ENCODE results near the gene PTPN11.
"Not testable (repeated sequence)": the region's sequence is repeated elsewhere in the genome, so short reads cannot be mapped to it uniquely, and the experiment has no call there.

The PTPN11 gene

DNA sequence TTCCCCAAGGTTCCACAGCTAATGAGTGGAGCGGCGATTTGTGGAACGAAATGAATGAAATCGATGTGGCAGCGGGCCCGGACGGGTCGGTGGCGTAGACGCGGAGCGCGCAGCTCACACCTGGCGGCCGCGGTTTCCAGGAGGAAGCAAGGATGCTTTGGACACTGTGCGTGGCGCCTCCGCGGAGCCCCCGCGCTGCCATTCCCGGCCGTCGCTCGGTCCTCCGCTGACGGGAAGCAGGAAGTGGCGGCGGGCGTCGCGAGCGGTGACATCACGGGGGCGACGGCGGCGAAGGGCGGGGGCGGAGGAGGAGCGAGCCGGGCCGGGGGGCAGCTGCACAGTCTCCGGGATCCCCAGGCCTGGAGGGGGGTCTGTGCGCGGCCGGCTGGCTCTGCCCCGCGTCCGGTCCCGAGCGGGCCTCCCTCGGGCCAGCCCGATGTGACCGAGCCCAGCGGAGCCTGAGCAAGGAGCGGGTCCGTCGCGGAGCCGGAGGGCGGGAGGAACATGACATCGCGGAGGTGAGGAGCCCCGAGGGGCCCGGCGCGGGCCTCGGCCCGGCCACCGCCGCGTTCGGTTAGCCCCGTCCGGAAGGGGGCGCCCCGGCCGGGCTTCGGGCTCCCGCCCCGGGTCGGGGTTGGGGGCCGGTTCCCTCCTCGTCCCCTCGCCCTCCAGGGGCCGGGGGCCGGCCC is at the start of gene PTPN11:
Gene PTPN11 (plus strand): TSS at position 340 of the 689 bp plus-strand sequence. CDS start 165 bp downstream, at position 505.
- DNase-seq: peak; percentile 91

DNA sequence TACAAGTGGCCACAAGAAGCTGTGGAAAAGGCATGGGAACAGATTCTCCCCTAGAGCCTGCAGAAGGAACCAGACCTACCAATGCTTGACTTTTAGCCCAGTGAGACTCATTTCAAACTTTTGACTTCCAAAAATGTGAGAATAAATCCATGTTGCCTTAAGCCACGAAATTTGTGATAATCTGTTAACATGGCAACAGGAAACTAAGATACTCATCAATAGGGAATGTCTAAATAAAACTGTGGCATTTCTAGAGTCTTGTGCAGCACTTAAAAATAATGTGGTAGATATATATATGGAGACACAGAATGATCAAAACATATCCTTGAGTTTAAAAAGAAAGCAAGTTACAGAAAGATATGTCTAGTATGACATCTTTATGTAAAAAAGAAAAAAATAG is 48.5 kb upstream of the PTPN11 start:
- DNase-seq: no peak

DNA sequence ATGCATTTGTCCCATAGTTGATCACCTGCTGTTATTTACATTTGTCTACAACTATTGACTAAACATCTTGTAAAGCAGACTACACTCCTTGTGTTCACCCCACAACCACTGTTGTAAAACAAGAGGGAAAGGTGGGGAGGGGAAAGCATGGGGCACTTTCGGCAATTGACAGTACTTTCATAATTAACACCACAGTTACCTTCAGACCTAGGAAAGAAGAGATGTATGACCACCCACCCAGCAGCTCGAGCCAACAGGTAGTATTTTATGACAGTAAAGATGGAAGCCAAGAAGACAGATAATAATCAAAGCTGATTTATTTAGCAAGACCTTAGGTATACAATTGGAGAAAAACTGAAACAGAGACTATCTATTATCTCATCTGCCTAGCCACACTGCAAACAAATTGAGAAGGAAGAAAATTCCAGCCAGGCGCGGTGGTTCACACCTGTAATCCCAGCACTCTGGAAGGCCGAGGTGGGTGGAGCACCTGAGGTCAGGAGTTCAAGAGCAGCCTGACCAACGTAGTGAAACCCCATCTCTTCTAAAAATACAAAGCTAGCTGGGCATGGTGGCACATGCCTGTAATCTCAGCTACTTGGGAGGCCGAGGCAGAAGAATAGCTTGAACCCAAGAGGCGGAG is 47.8 kb upstream of the PTPN11 start:
- no peak for DNase-seq

DNA sequence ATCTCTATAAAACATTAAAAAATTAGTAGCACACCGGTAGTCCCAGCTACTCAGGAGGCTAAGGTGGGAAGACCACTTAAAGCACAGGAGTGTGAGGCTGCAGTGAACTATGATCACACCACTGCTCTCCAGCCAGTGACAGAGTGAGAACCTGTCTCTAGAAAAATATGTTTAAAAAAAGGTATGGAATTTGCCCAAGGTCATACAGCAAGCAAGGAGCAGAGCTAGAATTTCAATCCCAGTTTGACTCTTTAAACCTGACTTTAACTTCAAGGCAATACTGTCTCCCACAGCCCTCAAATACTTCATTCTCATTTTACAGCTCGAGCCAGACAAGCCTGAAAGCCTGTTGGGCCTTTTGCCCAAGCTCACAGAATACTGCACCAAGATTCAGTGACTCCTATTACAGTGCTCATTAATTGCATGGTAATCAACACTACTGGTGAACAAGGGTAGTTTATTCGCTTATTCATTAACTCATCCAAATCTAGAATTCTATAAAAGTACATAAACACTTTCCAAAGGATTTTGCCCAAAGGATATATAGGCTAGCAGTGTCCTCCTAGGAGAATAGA is 44.5 kb upstream of the PTPN11 start:
- DNase-seq: no peak

DNA sequence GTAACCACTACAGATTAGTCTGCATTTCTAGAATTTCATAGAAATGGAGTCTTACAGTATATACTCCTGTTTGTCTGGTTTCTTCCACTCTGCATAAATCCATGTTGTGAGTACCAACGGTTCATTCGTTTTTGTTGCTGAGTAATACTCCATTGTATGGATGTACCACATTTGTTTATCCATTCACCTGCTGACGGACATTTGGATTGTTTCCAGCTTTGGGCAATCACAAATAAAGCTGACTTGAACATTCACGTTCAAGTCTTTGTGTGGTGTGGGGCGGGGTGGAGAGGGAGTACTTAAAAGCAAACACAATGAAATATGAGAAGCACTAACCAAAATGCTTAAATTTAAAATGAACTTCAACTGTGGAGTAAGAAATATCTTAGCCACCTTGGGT is 43.6 kb upstream of the PTPN11 start:
- DNase-seq: no peak

DNA sequence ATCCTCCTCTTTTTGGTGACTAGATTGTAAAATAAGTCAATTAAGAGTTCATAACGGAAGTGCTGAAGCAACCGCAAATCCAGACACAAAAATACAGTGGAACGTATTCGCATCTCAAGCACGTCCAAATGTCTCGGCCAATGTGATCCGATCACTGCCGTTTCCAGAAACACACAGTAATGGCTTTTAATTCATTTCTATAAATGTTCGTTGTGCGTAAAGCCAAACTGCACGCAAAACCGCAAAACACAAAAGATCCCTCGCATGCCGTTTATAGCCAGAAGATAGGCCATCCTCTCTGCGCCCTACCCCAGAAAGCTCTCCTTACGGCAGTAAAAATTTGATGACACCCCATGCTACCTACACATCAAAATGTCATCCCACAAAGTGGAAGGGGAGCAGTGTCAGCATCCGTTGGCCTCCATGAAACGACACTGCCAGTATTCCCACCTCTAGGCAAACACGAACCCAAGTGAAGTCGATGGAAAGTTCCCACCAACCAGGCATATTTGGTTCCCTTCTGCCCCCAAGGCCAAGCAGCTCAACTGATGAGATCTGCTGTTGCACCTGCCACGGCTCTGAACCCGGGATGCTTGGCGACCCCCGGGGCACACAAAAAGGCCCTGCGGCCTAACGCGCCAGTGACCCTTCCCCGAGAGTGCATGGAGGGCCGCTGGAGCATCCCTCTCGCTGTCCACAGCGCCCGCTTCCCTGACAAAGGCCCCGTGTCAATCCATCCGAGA is 37.9 kb upstream of the PTPN11 start:
- no peak for DNase-seq

DNA sequence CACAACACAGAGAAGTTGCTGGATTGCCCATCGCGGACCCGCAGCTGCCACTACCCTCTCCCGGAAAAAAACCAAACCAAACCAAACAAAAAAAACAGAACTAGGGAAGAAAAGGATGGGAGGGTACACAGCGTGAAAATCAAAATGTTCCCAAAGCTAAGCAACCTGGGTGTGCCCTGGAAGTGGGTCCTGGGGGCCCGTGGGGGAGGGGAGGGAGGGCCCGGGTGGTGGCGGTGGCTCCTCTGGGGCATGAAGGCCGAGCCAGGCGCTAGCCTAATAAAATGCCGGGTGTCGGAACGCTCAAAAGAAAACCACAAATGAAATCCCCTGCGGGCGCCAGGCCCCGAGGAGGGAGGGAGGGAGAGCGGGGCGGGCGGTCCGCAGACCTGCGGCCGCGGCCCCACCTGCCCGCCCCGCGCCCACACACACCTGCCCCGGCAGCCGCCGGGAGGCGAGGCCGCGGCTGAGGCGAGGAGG is 37.3 kb upstream of the PTPN11 start:
- peak; percentile 42 for DNase-seq

DNA sequence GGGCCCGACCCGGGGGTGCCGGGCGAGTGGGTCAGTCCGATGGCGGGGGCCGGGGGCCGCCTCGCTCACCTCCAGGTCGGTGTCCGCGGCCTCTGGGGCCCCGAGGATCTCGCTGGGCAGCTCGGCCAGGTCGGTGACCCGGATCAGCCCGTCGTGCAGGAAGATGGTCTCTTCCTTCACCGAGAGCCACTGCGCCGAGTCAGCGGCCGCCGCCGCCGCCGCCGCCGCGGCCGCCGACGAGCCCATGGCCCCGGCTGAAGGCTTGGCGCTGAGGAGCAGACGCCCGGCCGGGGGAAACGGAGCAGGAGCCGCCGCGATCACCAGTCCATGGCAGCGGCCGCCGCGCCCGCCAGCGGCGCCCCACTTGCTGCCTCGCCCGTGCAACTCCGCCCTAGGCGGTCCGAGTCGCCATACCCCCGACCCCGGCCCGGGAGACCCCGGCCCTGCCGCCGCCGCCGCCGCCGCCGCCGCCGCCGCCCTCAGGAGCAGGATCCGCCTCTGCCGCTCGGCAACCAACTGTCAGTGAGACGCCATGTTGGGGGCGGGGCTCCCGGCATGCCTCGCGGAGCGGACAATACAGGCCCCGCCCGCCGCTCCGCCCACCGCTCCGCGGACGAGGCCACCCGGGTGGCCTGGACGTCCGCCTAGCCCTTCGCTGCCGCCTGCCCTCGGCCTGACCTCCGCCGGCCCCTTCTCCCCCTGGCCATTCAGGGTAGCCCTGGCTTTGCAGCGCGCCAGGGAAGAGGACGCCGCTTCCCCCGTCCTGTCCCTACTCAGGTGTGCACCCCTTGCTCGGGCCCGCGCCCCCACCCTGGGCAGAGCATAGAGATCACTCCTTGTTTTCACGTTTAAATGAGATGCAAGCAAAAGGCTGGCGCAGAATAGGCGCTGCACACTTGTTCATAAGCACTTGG is 36.6 kb upstream of the PTPN11 start, which contains the start of gene HECTD4:
Gene HECTD4 (minus strand): TSS at position 549 of the 914 bp plus-strand sequence. CDS start 303 bp downstream, at position 246.
- DNase-seq: peak; percentile 95

DNA sequence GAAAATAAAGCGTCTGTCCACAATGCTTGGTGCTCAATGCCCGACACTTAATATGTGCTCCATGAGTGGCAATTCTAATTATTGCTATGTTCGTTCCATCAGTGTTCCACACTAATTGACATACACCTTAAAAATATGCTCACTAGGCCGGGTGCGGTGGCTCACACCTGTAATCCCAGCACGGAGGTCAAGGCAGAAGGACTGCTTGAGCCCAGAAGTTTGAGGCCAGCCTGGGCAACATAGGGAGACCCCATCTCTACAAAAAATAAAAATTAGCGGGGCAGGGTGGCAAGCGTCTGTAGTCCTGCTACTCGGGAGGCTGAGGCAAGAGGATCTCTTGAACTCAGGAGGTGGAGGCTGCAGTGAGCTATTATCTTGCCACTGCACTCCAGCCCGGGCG is 35.9 kb upstream of the PTPN11 start:
- no peak for DNase-seq

DNA sequence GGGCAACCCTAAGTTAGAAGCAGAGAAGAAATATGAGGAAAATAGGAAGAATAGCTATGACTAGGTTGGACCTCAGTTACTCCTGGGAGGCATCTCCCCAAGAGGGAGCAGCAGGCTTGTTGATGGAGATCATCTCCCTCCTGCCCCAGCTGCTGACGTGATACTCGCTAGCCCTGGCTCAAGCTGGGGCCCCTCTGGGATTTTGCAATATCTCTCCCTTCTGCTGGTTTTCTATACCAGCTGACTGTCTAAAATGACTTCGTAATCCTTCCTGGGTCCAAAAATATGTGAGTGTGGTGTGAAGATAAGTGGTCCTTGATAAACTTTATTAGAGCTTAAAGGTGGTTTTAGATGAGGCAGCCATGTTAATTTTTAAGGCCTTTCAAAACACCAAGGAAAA is 32.0 kb upstream of the PTPN11 start:
- DNase-seq: no peak

DNA sequence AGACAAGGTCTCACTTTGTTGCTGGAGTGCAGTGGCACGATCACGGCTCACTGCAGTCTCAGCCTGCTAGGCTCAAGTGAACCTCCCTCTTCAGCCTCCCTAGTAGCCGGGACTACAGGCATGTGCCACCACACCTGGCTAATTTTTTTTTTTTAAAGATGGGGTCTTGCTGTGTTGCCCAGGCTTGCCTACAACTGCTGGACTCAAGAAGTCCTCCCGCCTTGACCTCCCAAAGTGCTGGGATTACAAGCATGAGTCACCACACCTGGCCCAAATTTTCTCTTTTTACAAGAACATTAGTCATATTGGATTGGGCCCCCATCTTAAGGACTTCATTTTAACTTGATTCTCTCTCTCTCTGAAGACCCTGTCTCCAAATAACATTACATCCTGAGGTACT is 29.5 kb upstream of the PTPN11 start:
- DNase-seq: no peak

DNA sequence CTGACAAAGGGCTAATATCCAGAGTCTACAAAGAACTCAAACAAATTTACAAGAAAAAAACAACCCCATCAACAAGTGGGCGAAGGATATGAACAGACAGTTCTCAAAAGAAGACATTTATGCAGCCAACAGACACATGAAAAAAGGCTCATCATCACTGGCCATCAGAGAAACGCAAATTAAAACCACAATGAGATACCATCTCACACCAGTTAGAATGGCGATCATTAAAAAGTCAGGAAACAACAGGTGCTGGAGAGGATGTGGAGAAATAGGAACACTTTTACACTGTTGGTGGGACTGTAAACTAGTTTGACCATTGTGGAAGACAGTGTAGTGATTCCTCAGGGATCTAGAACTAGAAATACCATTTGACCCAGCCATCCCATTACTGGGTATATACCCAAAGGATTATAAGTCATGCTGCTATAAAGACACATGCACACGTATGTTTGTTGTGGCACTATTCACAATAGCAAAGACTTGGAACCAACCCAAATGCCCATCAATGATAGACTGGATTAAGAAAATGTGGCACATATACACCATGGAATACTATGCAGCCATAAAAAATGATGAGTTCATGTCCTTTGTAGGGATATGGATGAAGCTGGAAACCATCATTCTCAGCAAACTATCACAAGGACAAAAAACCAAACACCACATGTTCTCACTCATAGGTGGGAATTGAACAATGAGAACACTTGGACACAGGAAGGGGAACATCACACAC is 28.7 kb upstream of the PTPN11 start:
- not testable (repeated sequence) for DNase-seq

DNA sequence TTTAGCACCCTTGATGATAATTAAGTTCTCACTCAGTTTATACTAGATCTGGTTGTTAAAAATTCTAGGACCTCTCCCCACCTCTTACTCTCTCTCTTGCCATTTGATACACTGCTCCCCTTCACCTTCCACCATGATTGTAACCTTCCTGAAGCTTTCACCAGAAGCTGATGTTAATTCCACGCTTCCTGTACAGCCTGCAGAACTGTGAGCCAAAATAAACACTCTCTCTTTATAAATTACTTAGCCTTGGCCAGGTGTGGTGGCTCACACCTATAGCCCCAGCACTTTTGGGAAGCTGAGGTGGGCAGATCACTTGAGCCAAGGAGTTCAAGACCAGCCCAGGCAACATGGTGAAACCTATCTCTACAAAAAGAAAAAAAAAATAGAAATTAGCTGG is 25.4 kb upstream of the PTPN11 start:
- no peak for DNase-seq

DNA sequence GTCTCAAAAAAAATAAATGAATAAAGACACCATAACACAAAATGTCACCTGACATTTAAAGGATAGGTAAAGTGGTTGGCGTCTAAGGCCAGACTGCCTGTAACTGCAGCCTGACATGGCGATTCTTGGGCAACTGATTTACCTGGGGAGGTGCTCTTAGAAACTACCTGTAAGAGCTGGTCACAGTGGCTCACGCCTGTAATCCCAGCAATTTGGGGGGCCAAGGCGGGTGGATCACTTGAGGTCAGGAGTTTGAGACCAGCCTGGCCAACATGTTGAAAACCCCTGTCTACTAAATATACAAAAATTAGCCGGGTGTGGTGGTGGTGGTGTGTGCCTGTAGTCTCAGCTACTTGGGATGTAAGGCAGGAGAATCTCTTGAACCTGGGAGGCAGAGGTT is 17.7 kb upstream of the PTPN11 start:
- DNase-seq: no peak

DNA sequence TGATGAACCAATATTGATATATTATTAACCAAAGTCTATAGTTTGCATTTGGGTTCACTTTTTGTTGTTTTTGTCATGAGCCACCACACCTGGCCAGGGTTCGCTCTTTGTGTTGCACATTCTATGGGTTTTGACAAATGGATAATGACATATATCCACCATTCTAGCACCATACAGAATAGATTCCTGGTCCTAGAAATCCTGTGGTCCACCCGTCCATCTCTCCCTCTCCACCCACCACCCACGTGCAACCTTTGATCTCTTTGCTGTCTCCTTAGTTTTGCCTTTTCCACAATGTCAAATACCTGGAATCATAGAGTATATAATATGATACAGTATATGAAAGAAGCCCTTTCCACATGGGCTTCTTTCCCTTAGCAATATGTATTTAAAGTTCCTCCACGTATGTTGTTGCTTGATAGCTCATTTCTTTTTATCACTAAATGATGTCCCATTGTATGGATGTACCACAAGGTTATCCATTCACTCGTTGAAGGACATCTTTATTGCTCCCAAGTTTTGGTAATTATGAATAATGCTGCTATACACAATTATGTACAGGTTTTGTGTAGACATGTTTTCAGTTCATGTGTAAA is 16.7 kb upstream of the PTPN11 start:
- DNase-seq: no peak

DNA sequence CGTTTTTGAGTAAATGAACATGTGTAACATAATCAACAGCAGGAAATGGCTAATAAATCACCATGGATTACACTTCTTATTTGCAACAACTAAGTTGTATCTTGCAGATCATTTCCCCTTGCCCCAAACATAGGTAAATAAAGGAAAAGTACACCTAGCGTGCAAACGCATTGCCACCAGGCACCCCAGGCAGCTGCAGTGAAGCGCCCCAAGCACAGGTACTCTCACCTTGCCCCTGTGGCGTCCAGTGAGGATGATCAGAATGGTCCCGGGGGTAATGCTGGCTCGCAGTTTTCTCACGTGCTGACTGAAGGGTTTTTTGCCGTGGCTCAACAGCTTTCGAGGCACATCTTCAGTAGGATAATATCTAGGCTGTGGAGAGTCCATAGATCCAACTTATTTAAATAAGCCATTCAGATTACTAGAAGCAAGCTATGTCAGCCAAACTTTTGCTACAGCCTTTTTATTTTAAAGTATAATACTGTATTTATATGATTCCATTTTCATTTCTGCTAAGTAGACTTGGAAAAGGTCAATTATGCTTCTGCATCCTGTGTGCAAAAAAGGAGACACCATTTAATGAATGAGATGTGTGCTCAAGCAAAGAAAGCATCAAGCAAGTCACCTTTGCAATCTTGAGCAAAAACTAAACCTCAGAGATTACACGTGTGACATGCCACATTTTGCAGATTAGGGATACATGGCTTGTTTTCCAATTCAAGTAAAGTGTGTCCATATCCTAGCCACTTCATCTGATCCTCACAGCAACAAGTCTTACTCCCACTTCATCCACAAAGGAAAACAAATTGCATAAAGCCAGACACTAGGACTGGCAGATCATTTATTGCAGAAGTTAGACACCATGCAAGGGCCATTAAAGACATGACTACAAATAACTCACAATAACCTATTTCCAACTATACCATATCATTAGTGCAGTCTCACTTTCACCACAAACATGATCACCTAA is 11.9 kb upstream of the PTPN11 start:
- DNase-seq: no peak

DNA sequence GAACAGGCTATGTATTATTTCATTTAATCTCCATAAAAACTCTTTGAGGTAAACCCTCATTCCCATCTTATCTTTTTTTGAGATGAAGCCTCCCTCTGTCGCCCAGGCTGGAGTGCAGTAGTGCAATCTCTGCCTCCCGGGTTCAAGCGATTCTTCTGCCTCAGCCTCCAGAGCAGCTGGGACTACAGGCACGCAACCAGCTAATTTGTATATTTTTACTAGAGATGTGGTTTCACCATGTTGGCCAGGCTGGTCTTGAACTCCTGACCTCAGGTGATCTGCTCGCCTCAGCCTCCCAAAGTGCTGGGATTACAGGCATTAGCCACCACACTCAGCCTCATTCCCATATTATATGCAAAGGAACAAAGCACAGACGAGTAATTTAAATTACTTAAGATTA is 11.1 kb upstream of the PTPN11 start:
- DNase-seq: not testable (repeated sequence)

DNA sequence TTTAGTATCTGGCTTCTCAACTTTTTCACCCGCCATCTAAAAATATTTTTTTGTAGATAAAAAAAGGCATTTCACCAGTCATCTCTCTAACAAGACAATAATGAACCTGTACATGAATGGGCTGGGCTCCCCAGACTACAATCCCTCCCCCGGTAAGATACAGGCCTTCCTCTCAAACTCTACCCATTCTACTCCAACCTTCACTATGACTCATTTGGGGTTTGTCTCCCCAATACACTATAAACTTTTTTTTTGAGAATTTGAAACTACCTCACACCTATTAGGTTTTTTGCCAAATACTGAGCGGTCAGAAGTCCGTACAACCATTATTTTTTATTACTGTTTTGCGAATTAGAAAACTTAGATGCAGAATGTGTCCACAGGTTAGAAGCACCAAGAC is 10.1 kb upstream of the PTPN11 start:
- DNase-seq: peak; percentile 27

DNA sequence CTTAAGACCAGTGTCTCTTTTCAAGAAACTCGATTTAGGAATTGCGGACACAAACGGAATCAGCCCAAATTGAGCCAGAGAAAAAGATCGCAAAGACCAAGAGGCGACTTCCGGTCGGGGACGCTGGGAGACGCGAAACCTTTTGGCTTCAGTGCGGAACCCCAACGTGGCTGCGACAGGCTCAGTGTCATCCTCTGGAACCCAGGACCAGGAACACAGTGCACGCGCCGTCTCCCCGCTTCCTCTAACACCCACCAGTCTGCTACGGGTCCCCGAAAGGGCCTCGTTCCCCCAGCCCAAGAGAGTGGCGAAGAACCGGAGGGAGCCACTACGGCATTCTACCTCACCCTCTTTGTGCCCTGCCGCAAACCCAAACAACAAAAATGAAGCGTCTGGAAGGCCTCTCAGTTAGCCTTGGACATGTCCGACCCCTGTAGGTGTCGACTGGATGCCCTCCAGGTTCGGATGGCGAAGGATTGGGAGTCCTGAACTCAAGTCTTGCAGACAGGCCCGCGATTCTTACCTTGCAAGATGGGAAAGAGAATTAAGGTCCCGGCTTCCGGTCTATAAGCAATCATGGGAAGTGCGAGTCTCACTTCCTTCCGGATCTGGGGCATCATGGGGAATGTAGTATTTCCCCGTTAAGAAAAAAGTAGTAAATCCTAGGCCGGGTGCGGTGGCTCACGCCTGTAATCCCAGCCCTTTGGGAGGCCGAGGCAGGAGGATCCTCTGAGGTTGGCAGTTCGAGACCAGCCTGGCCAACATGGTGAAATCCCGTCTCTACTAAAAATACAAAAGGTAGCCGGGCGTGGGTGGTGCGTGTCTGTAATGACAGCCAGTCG is 9.5 kb upstream of the PTPN11 start, which contains the start of gene RPL6:
Gene RPL6 (minus strand): TSS at position 542 of the 842 bp plus-strand sequence. CDS start 949 bp downstream, outside the sequence.
- DNase-seq: peak; percentile 78
